ENCODE data around the gene PTPRD.

PTPRD gene

DNA sequence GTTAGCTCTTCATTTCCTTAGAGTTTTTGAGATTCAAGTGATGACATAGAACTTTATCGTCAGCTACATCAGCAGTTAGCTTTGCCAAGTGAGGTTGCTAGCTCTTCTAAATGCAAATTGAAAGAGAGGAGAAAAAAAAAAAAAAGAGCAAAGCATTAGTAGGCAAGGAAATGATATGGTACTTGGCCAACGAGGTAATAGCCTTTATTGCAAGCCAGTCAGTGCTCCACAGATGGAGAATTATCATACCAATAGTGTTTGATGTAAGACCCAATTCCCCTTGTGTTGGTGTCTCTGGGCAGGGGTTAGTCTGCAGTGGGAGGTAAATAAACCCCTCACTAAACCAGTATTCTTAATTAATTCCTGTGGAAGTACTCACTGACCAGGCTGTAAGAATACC is 992.1 kb downstream of the PTPRD start:
- TF ChIP-seq REST (IDR thresholded peaks at IDR 0.05; ENCODE audit: insufficient read depth in 1 of 2, low read depth in 2 of 2, low read length in 2 of 2) (no peak), TAF1 (IDR thresholded peaks at IDR 0.05; ENCODE audit: borderline replicate concordance, insufficient read depth, low read length) (no peak), POLR2AphosphoS5 (IDR thresholded peaks at IDR 0.05; ENCODE audit: low read depth, low read length) (no peak), FOXP2 (optimal IDR thresholded peaks at IDR 0.05; ENCODE audit: borderline replicate concordance, extremely low read depth, extremely low read length, insufficient read depth) (no peak)

- TF ChIP-seq SIN3A (IDR thresholded peaks at IDR 0.05; ENCODE audit: borderline replicate concordance, insufficient read depth, low read length) (no peak), POLR2AphosphoS5 (IDR thresholded peaks at IDR 0.05; ENCODE audit: low read depth, low read length) (no peak), TAF1 (IDR thresholded peaks at IDR 0.05; ENCODE audit: borderline replicate concordance, insufficient read depth, low read length) (no peak), FOXP2 (optimal IDR thresholded peaks at IDR 0.05; ENCODE audit: borderline replicate concordance, extremely low read depth, extremely low read length, insufficient read depth) (no peak), REST (IDR thresholded peaks at IDR 0.05; ENCODE audit: insufficient read depth in 1 of 2, low read depth in 2 of 2, low read length in 2 of 2) (no peak)
Observed at GRCh38 chr9:9615086-9615485, 997.7 kb downstream of the PTPRD start.

DNA sequence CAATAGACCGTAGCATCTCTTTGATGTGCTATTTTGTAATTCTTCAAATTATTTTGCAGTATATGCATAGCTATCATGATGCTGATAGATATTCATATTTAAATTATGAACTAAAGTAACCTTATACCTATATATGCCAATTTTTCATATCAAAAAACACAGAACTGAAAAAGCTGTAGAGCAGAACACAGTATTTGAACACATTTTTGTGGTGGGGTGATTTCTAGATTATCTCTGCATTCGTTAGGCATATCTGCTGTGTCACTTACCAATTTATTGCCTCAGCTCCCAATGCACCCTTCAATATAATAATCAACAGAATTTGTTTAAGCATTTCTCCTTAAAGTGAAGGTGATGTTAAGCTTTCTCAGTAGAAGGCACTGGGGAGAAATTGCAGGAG is 998.2 kb downstream of the PTPRD start:
- TF ChIP-seq REST (IDR thresholded peaks at IDR 0.05; ENCODE audit: insufficient read depth in 1 of 2, low read depth in 2 of 2, low read length in 2 of 2) (no peak), POLR2AphosphoS5 (IDR thresholded peaks at IDR 0.05; ENCODE audit: low read depth, low read length) (no peak), FOXP2 (optimal IDR thresholded peaks at IDR 0.05; ENCODE audit: borderline replicate concordance, extremely low read depth, extremely low read length, insufficient read depth) (no peak), SIN3A (IDR thresholded peaks at IDR 0.05; ENCODE audit: borderline replicate concordance, insufficient read depth, low read length) (no peak), TAF1 (IDR thresholded peaks at IDR 0.05; ENCODE audit: borderline replicate concordance, insufficient read depth, low read length) (no peak)

DNA sequence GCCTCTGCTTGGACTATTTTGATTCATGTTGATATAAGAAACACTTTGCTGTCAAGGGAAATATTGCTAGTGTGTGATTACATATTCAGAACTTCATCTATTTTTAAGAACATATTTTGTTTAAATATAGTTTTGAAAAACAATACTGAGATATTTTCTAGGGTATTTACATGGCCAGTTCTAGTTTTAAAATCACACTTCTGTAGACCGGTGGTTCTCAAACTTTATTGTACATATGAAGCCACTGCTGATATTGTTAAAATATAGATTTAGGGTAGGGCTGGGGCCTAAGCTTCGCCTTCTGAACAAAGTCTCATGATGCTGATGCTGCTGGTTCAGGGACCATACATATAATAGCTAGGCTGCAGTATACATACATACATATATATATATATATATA is 1000.0 kb downstream of the PTPRD start:
- no peak for TF ChIP-seq TAF1 (IDR thresholded peaks at IDR 0.05; ENCODE audit: borderline replicate concordance, insufficient read depth, low read length)
- TF ChIP-seq FOXP2 (optimal IDR thresholded peaks at IDR 0.05; ENCODE audit: borderline replicate concordance, extremely low read depth, extremely low read length, insufficient read depth) = no peak
- no peak for TF ChIP-seq SIN3A (IDR thresholded peaks at IDR 0.05; ENCODE audit: borderline replicate concordance, insufficient read depth, low read length)
- no peak for TF ChIP-seq POLR2AphosphoS5 (IDR thresholded peaks at IDR 0.05; ENCODE audit: low read depth, low read length)
- TF ChIP-seq REST (IDR thresholded peaks at IDR 0.05; ENCODE audit: insufficient read depth in 1 of 2, low read depth in 2 of 2, low read length in 2 of 2) = no peak

DNA sequence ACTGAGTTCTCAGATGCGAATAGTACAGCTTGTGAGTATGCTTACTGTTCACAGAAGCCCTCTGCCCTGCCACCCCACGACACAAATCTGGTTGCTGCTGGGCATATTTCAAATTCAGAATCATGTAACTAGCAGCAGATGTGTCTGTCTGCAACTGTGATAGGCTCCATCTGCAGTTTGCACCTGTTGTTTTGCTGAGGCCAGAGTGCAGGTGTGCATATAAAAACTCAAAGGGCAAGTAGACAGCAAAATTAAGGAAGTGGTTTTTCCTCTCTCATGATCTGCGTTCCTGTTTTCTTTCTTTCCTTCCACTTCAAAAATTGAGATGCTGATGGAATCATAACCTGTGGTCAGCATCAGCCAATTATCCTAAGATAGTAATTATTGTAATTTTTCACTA is 1000.5 kb downstream of the PTPRD start:
- TF ChIP-seq TAF1 (IDR thresholded peaks at IDR 0.05; ENCODE audit: borderline replicate concordance, insufficient read depth, low read length) = no peak
- TF ChIP-seq FOXP2 (optimal IDR thresholded peaks at IDR 0.05; ENCODE audit: borderline replicate concordance, extremely low read depth, extremely low read length, insufficient read depth) = no peak
- TF ChIP-seq POLR2AphosphoS5 (IDR thresholded peaks at IDR 0.05; ENCODE audit: low read depth, low read length) = no peak
- no peak for TF ChIP-seq SIN3A (IDR thresholded peaks at IDR 0.05; ENCODE audit: borderline replicate concordance, insufficient read depth, low read length)
- TF ChIP-seq REST (IDR thresholded peaks at IDR 0.05; ENCODE audit: insufficient read depth in 1 of 2, low read depth in 2 of 2, low read length in 2 of 2) = no peak

Measured in PFSK-1 (cell line).